ENCODE data around the gene NDUFB5. TPM values are rescaled to one million over a fixed set of nuclear protein-coding genes. Genes with fewer than 3 reads are reported as not detected.

Gene NDUFB5
- total RNA-seq, 1 donor from 2014 or later: 73.7 TPM

- no peak overlapping the region for H3K4me3 Mint-ChIP-seq (ENCODE audit: unreplicated experiment)
- H3K36me3 ChIP-seq (ENCODE audit: insufficient read depth, low read length): no peaks in the 10 kb centered on the region
- H3K4me2 ChIP-seq (ENCODE audit: low read length): peak overlapping the region; percentile 37
- H3K4me3 ChIP-seq (ENCODE audit: insufficient read depth, low read depth, low read length): no peak overlapping the region
- no peak for TF ChIP-seq CTCF (IDR thresholded peaks at IDR 0.05; ENCODE audit: insufficient read depth, low read depth, low read length)
- no peak for TF ChIP-seq EZH2 (IDR thresholded peaks at IDR 0.05; ENCODE audit: insufficient read depth, low read length)
- no peak overlapping the region for H2AFZ ChIP-seq (ENCODE audit: low read depth, low read length)
- H4K20me1 ChIP-seq (ENCODE audit: insufficient read depth, low read length): peaks cover 75% of the 10 kb centered on the region
- no peak overlapping the region for H3K9ac ChIP-seq (ENCODE audit: low read length)
- no peaks in the 10 kb centered on the region for H3K27me3 Mint-ChIP-seq (ENCODE audit: low read depth, unreplicated experiment)
- DNase-seq (ENCODE audit: low read depth): peak; percentile 20
- peaks cover 3% of the 10 kb centered on the region for H3K4me1 ChIP-seq (ENCODE audit: insufficient read depth, low read length)
- peaks cover 96% of the 10 kb centered on the region for H3K79me2 ChIP-seq (ENCODE audit: insufficient read depth, low read length)
- no peaks in the 10 kb centered on the region for H3K27me3 ChIP-seq (ENCODE audit: insufficient read depth, low read length)
- no peaks in the 10 kb centered on the region for H3K9me3 ChIP-seq (ENCODE audit: insufficient read depth, low read depth, low read length)
- H3K27ac Mint-ChIP-seq (ENCODE audit: unreplicated experiment): no peak overlapping the region
- H3K36me3 Mint-ChIP-seq (ENCODE audit: low read depth, unreplicated experiment): no peaks in the 10 kb centered on the region
- no peak for FAIRE-seq
- H3K4me1 Mint-ChIP-seq (ENCODE audit: low read depth, unreplicated experiment): peaks cover 8% of the 10 kb centered on the region
- H3K27ac ChIP-seq (ENCODE audit: low read depth, low read length): no peak overlapping the region
- H3K9me3 Mint-ChIP-seq (ENCODE audit: unreplicated experiment): no peaks in the 10 kb centered on the region
These were observed 61.9 kb downstream of the NDUFB5 start for GRCh38 chr3:179666436-179667035.

- Histone ChIP-seq H4K20me1 (ENCODE audit: insufficient read depth, low read length) (peaks cover 71% of the 10 kb centered on the region), H3K9ac (ENCODE audit: low read length) (no peak overlapping the region), H3K9me3 (ENCODE audit: insufficient read depth, low read depth, low read length) (no peaks in the 10 kb centered on the region), H3K4me1 (ENCODE audit: insufficient read depth, low read length) (peaks cover 3% of the 10 kb centered on the region), H3K36me3 (ENCODE audit: insufficient read depth, low read length) (no peaks in the 10 kb centered on the region), H3K27me3 (ENCODE audit: insufficient read depth, low read length) (no peaks in the 10 kb centered on the region), H3K79me2 (ENCODE audit: insufficient read depth, low read length) (peaks cover 96% of the 10 kb centered on the region), H3K4me3 (ENCODE audit: insufficient read depth, low read depth, low read length) (no peak overlapping the region), H3K4me2 (ENCODE audit: low read length) (no peak overlapping the region), H2AFZ (ENCODE audit: low read depth, low read length) (no peak overlapping the region), H3K27ac (ENCODE audit: low read depth, low read length) (no peak overlapping the region)
- H3K9me3 Mint-ChIP-seq (ENCODE audit: unreplicated experiment): no peaks in the 10 kb centered on the region
- no peak for FAIRE-seq
- no peak overlapping the region for H3K27ac Mint-ChIP-seq (ENCODE audit: unreplicated experiment)
- H3K36me3 Mint-ChIP-seq (ENCODE audit: low read depth, unreplicated experiment): no peaks in the 10 kb centered on the region
- H3K4me3 Mint-ChIP-seq (ENCODE audit: unreplicated experiment): no peak overlapping the region
- TF ChIP-seq EZH2 (IDR thresholded peaks at IDR 0.05; ENCODE audit: insufficient read depth, low read length) (no peak), CTCF (IDR thresholded peaks at IDR 0.05; ENCODE audit: insufficient read depth, low read depth, low read length) (no peak)
- H3K4me1 Mint-ChIP-seq (ENCODE audit: low read depth, unreplicated experiment): peaks cover under 1% of the 10 kb centered on the region
- DNase-seq (ENCODE audit: low read depth): no peak
- H3K27me3 Mint-ChIP-seq (ENCODE audit: low read depth, unreplicated experiment): no peaks in the 10 kb centered on the region
These were observed 63.8 kb downstream of the NDUFB5 start for GRCh38 chr3:179668429-179668828.

GRCh38 chr3:179670311-179670710 is 65.7 kb downstream of the NDUFB5 start:
- no peaks in the 10 kb centered on the region for H3K9me3 ChIP-seq (ENCODE audit: insufficient read depth, low read depth, low read length)
- H4K20me1 ChIP-seq (ENCODE audit: insufficient read depth, low read length): peaks cover 60% of the 10 kb centered on the region
- H3K36me3 ChIP-seq (ENCODE audit: insufficient read depth, low read length): no peaks in the 10 kb centered on the region
- H3K4me3 ChIP-seq (ENCODE audit: insufficient read depth, low read depth, low read length): no peak overlapping the region
- peaks cover 91% of the 10 kb centered on the region for H3K79me2 ChIP-seq (ENCODE audit: insufficient read depth, low read length)
- no peaks in the 10 kb centered on the region for H3K9me3 Mint-ChIP-seq (ENCODE audit: unreplicated experiment)
- peaks cover 3% of the 10 kb centered on the region for H3K4me1 ChIP-seq (ENCODE audit: insufficient read depth, low read length)
- no peak overlapping the region for H3K9ac ChIP-seq (ENCODE audit: low read length)
- TF ChIP-seq CTCF (IDR thresholded peaks at IDR 0.05; ENCODE audit: insufficient read depth, low read depth, low read length): no peak
- no peak for TF ChIP-seq EZH2 (IDR thresholded peaks at IDR 0.05; ENCODE audit: insufficient read depth, low read length)
- DNase-seq (ENCODE audit: low read depth) (no peak), FAIRE-seq (no peak)
- no peaks in the 10 kb centered on the region for H3K4me1 Mint-ChIP-seq (ENCODE audit: low read depth, unreplicated experiment)
- no peak overlapping the region for H3K27ac ChIP-seq (ENCODE audit: low read depth, low read length)
- H3K4me3 Mint-ChIP-seq (ENCODE audit: unreplicated experiment): no peak overlapping the region
- H3K27me3 ChIP-seq (ENCODE audit: insufficient read depth, low read length): no peaks in the 10 kb centered on the region
- H3K4me2 ChIP-seq (ENCODE audit: low read length): no peak overlapping the region
- no peaks in the 10 kb centered on the region for H3K27me3 Mint-ChIP-seq (ENCODE audit: low read depth, unreplicated experiment)
- H3K27ac Mint-ChIP-seq (ENCODE audit: unreplicated experiment): no peak overlapping the region
- H2AFZ ChIP-seq (ENCODE audit: low read depth, low read length): no peak overlapping the region
- no peaks in the 10 kb centered on the region for H3K36me3 Mint-ChIP-seq (ENCODE audit: low read depth, unreplicated experiment)
